OCI-LY7 (cell line): Measurements from ENCODE around the gene RNF220.

Source experiments
- CTCF ChIP-seq: fragments of 200-600 bp; sonication (generic); conservative IDR thresholded peaks from 2 replicates; pipeline ENCODE4 v1.5.1; 2014; ENCODE audit warnings: mild to moderate bottlenecking, antibody characterized with exemption, low read length, moderate library complexity, mixed read lengths
- EZH2phosphoT487 ChIP-seq: fragments of 200-600 bp; sonication (generic); IDR thresholded peaks from 2 replicates; pipeline ENCODE4 v1.6.1; 2018; ENCODE audit warnings: low read depth, borderline replicate concordance, mild to moderate bottlenecking, mixed run types, antibody characterized with exemption, low read length, moderate library complexity, mixed read lengths

- no peak for TF ChIP-seq CTCF
- TF ChIP-seq EZH2phosphoT487 = no peak
Measured at GRCh38 chr1:44534771-44535170, 129.7 kb downstream of the RNF220 start.
